HEK293 (cell line): ENCODE data around the gene DMPK.
A peak's percentile ranks its signal among the peaks of the same experiment; 100 is the strongest.

Source experiments
- CTCF ChIA-PET: fragments of 350-600 bp; formaldehyde crosslinking; extraction: SDS; loops from one replicate; lab custom pipeline; 2021; ENCODE audit warnings: antibody characterized with exemption; lab: Yijun Ruan, JAX
- POLR2A ChIA-PET: fragments of 300-600 bp; formaldehyde crosslinking; extraction: SDS; loops from one replicate; lab custom pipeline; 2020; ENCODE audit warnings: antibody characterized with exemption, inconsistent platforms; lab: Yijun Ruan, JAX
- H3K27ac ChIP-seq: fragments of 200-500 bp; sonication (Bioruptor generic); 2 replicates; pipeline ENCODE4 v1.5.1; 2014; ENCODE audit warnings: low read depth, low read length, control low read depth, inconsistent platforms; ENCODE audit errors: extremely low read depth
- H3K36me3 ChIP-seq, 2 experiments: fragments of 200-500 bp in 1 of 2; sonication (Bioruptor generic) in 1 of 2; 1 replicate in 1 of 2; 2 replicates in 1 of 2; pipeline ENCODE4 v1.5.1; 2014 to 2017; ENCODE audit warnings: inconsistent platforms in 2 of 2, low read length in 2 of 2; ENCODE audit not compliant: control insufficient read depth in 2 of 2, insufficient read depth in 1 of 2
- H3K4me1 ChIP-seq: fragments of 200-500 bp; sonication (Bioruptor generic); 2 replicates; pipeline ENCODE4 v1.5.1; 2014; ENCODE audit warnings: mild to moderate bottlenecking, low read length, inconsistent platforms; ENCODE audit not compliant: control insufficient read depth, insufficient read depth
- H3K4me3 ChIP-seq: 2 replicates; pipeline ENCODE4 v1.5.1; 2011; ENCODE audit warnings: low read depth, mild to moderate bottlenecking, control low read depth, low read length, moderate library complexity
- H3K9me3 ChIP-seq: fragments of 200-500 bp; sonication (Bioruptor generic); 2 replicates; pipeline ENCODE4 v1.5.1; 2014; ENCODE audit warnings: low read depth, low read length, inconsistent platforms; ENCODE audit not compliant: control insufficient read depth, insufficient read depth
- BCL6B ChIP-seq: fragments of 450-650 bp; formaldehyde crosslinking; IDR thresholded peaks from 2 replicates; pipeline ENCODE4 v1.5.1; 2017; ENCODE audit warnings: missing biosample characterization, missing genetic modification characterization
- CTCF ChIP-seq: fragments of 450-650 bp; formaldehyde crosslinking; IDR thresholded peaks from 2 replicates; pipeline ENCODE4 v1.5.1; 2016; ENCODE audit warnings: missing biosample characterization, missing genetic modification characterization
- HOXA7 ChIP-seq: sonication (generic); formaldehyde crosslinking; IDR thresholded peaks from 2 replicates; pipeline ENCODE4 v1.8.1; 2022; ENCODE audit warnings: missing genetic modification reagents, borderline replicate concordance
- KLF16 ChIP-seq: fragments of 450-650 bp; formaldehyde crosslinking; IDR thresholded peaks from 2 replicates; pipeline ENCODE4 v1.5.1; 2017; ENCODE audit warnings: missing biosample characterization, missing genetic modification characterization
- KLF8 ChIP-seq: fragments of 450-650 bp; formaldehyde crosslinking; IDR thresholded peaks from 2 replicates; pipeline ENCODE4 v1.5.1; 2016; ENCODE audit warnings: missing biosample characterization, missing genetic modification characterization
- MYNN ChIP-seq: fragments of 450-650 bp; formaldehyde crosslinking; IDR thresholded peaks from 2 replicates; pipeline ENCODE4 v1.5.1; 2016; ENCODE audit warnings: missing biosample characterization, missing genetic modification characterization, borderline replicate concordance
- OSR2 ChIP-seq: fragments of 450-650 bp; formaldehyde crosslinking; IDR thresholded peaks from 2 replicates; pipeline ENCODE4 v1.5.1; 2016; ENCODE audit warnings: missing biosample characterization, missing genetic modification characterization
- SCRT2 ChIP-seq: fragments of 450-650 bp; formaldehyde crosslinking; IDR thresholded peaks from 2 replicates; pipeline ENCODE4 v1.5.1; 2016; ENCODE audit warnings: missing biosample characterization, missing genetic modification characterization
- SP7 ChIP-seq: fragments of 450-650 bp; formaldehyde crosslinking; IDR thresholded peaks from 2 replicates; pipeline ENCODE4 v1.5.1; 2016; ENCODE audit warnings: missing biosample characterization, missing genetic modification characterization
- TRIM28 ChIP-seq: IDR thresholded peaks from 2 replicates; pipeline ENCODE4 v1.6.1; 2011; ENCODE audit warnings: low read length, control low read depth, borderline replicate concordance
- ZBTB48 ChIP-seq: fragments of 450-650 bp; formaldehyde crosslinking; IDR thresholded peaks from 2 replicates; pipeline ENCODE4 v1.5.1; 2016; ENCODE audit warnings: missing biosample characterization, missing genetic modification characterization
- ZNF10 ChIP-seq: fragments of 450-650 bp; formaldehyde crosslinking; IDR thresholded peaks from 2 replicates; pipeline ENCODE4 v1.5.1; 2017; ENCODE audit warnings: missing biosample characterization, missing genetic modification characterization
- ZNF169 ChIP-seq: fragments of 450-650 bp; formaldehyde crosslinking; IDR thresholded peaks from 2 replicates; pipeline ENCODE4 v1.5.1; 2016; ENCODE audit warnings: missing biosample characterization, missing genetic modification characterization
- ZNF184 ChIP-seq: fragments of 450-650 bp; IDR thresholded peaks from 2 replicates; pipeline ENCODE4 v1.5.1; 2018; ENCODE audit warnings: missing biosample characterization, mild to moderate bottlenecking, missing genetic modification characterization
- ZNF398 ChIP-seq: fragments of 450-650 bp; formaldehyde crosslinking; IDR thresholded peaks from 2 replicates; pipeline ENCODE4 v1.5.1; 2017; ENCODE audit warnings: missing biosample characterization, missing genetic modification characterization
- ZNF404 ChIP-seq: fragments of 450-650 bp; formaldehyde crosslinking; IDR thresholded peaks from 2 replicates; pipeline ENCODE4 v1.5.1; 2017; ENCODE audit warnings: missing biosample characterization, missing genetic modification characterization
- ZNF510 ChIP-seq: fragments of 450-650 bp; formaldehyde crosslinking; IDR thresholded peaks from 2 replicates; pipeline ENCODE4 v1.5.1; 2018; ENCODE audit warnings: mild to moderate bottlenecking, missing genetic modification characterization, missing biosample characterization; ENCODE audit not compliant: insufficient replicate concordance
- ZNF521 ChIP-seq: fragments of 450-650 bp; formaldehyde crosslinking; IDR thresholded peaks from 2 replicates; pipeline ENCODE4 v1.5.1; 2017; ENCODE audit warnings: missing biosample characterization, mild to moderate bottlenecking, missing genetic modification characterization
- ZNF624 ChIP-seq: fragments of 450-650 bp; formaldehyde crosslinking; IDR thresholded peaks from 2 replicates; pipeline ENCODE4 v1.5.1; 2017; ENCODE audit warnings: missing biosample characterization, missing genetic modification characterization

DMPK gene

GRCh38 chr19:45757695-45758094 lies 24.6 kb downstream of the DMPK start (continued):
- TF ChIP-seq ZNF510 (tag by site-specific recombination) (no peak), SP7 (tag by site-specific recombination) (no peak), ZNF521 (tag by site-specific recombination) (no peak)

GRCh38 chr19:45754323-45754722 lies 28.0 kb downstream of the DMPK start:
- H3K9me3 ChIP-seq, result no peaks in the 10 kb centered on the region
- H3K4me1 ChIP-seq, result 0 out of 2 replicates have a peak, but pooled peaks cover 2% of the 10 kb centered on the region
- TF ChIP-seq MYNN (tag by site-specific recombination), result no peak
- no peak for TF ChIP-seq ZNF624 (tag by site-specific recombination)
- no peak for TF ChIP-seq ZNF10 (tag by site-specific recombination)
- TF ChIP-seq KLF16 (tag by site-specific recombination), result no peak
- no peak for TF ChIP-seq HOXA7 (CRISPR knock-in tag)
- TF ChIP-seq TRIM28, result no peak
- TF ChIP-seq ZNF404 (tag by site-specific recombination), result no peak
- no peak for TF ChIP-seq BCL6B (tag by site-specific recombination)
- no peak for TF ChIP-seq ZBTB48 (tag by site-specific recombination)
- no peak for TF ChIP-seq ZNF184 (tag by site-specific recombination)
- TF ChIP-seq ZNF169 (tag by site-specific recombination), result no peak
- TF ChIP-seq KLF8 (tag by site-specific recombination), result no peak
- no peak for TF ChIP-seq SCRT2
- TF ChIP-seq OSR2, result no peak
- 0 out of 2 replicates have a peak overlapping the region, but pooled peaks have one; percentile 24 for H3K27ac ChIP-seq
- ChIA-PET POLR2A (interaction anchor here (1.9 to 2.4 kb wide), 2 partner anchors 13 to 15 kb away, joined by 10 read pairs; partner anchors contain the start of gene SIX5), CTCF (interaction anchor here (0.9 to 2.9 kb wide), 3 partner anchors 11 to 60 kb away, joined by 3 to 14 read pairs (median 3); no protein-coding TSS in a partner anchor)
- no peak overlapping the region for H3K4me3 ChIP-seq
- H3K36me3 ChIP-seq, result no peaks in the 10 kb centered on the region; a peak in 1 of 3 replicates

GRCh38 chr19:45753548-45753947 lies 28.7 kb downstream of the DMPK start:
- Histone ChIP-seq H3K4me3 (no peak overlapping the region), H3K4me1 (0 out of 2 replicates have a peak, but pooled peaks cover 2% of the 10 kb centered on the region), H3K36me3 (no peaks in the 10 kb centered on the region; a peak in 1 of 3 replicates), H3K9me3 (no peaks in the 10 kb centered on the region), H3K27ac (no peak overlapping the region)
- ChIA-PET CTCF (interaction anchor here (0.6 to 2.9 kb wide), 4 partner anchors 10 to 63 kb away, joined by 3 to 14 read pairs (median 4); partner anchors contain the start of gene SIX5), POLR2A (interaction anchor here (0.6 to 2.4 kb wide), 3 partner anchors 13 to 42 kb away, joined by 3 to 10 read pairs (median 10); partner anchors contain the start of gene SIX5)
- TF ChIP-seq ZNF398 (tag by site-specific recombination), result peak; percentile 62; the same call in 1 of the 2 replicates
- no peak for TF ChIP-seq ZNF10 (tag by site-specific recombination)
- TF ChIP-seq CTCF (tag by site-specific recombination), result 0 out of 2 replicates have a peak, but pooled peaks have one; percentile 7
